Neural progenitor cell (in vitro differentiated cells): ENCODE data around the gene FOXD2. TPM values are rescaled to one million over a fixed set of nuclear protein-coding genes. Genes with fewer than 3 reads are reported as not detected.

ENCODE experiments used
- DNase-seq: peaks from one replicate; pipeline ENCODE4 v3.0.0-alpha.2; 2016; ENCODE audit warnings: low spot score
- H2AFZ ChIP-seq: fragments of 200-600 bp; sonication (generic); replicated peaks from 2 replicates; pipeline ENCODE4 v1.6.1; 2016; ENCODE audit warnings: antibody characterized with exemption
- H3F3A ChIP-seq: fragments of 200-600 bp; sonication (generic); 2 replicates; pipeline ENCODE4 v1.6.1; 2016; ENCODE audit warnings: antibody characterized with exemption, low read depth
- H3K27ac ChIP-seq: fragments of 200-600 bp; sonication (generic); 2 replicates; pipeline ENCODE4 v1.5.1; 2016; ENCODE audit warnings: mild to moderate bottlenecking
- H3K27me3 ChIP-seq: fragments of 200-600 bp; sonication (generic); 2 replicates; pipeline ENCODE4 v1.6.1; 2016; ENCODE audit warnings: mild to moderate bottlenecking, moderate library complexity
- H3K36me3 ChIP-seq: fragments of 200-600 bp; sonication (generic); 2 replicates; pipeline ENCODE4 v1.5.1; 2016
- H3K4me1 ChIP-seq: fragments of 200-600 bp; sonication (generic); 2 replicates; pipeline ENCODE4 v1.6.1; 2016; ENCODE audit warnings: mixed run types
- H3K4me2 ChIP-seq: fragments of 200-600 bp; sonication (generic); 2 replicates; pipeline ENCODE4 v1.6.1; 2016
- H3K4me3 ChIP-seq: fragments of 200-600 bp; sonication (generic); 2 replicates; pipeline ENCODE4 v1.5.1; 2016
- H3K79me2 ChIP-seq: fragments of 200-600 bp; sonication (generic); 2 replicates; pipeline ENCODE4 v1.6.1; 2016; ENCODE audit warnings: low read depth
- H3K9ac ChIP-seq: fragments of 200-600 bp; sonication (generic); 2 replicates; pipeline ENCODE4 v1.6.1; 2016
- H3K9me3 ChIP-seq: fragments of 200-600 bp; sonication (generic); 2 replicates; pipeline ENCODE4 v1.5.1; 2016; ENCODE audit warnings: low read depth
- H4K20me1 ChIP-seq: fragments of 200-600 bp; sonication (generic); 2 replicates; pipeline ENCODE4 v1.6.1; 2016; ENCODE audit warnings: low read depth
- H3K27ac Mint-ChIP-seq: 3 replicates; pipeline ENCODE4 v1.8.0; 2021; ENCODE audit warnings: mixed read lengths
- H3K27me3 Mint-ChIP-seq: 2 replicates; pipeline ENCODE4 v1.8.0; 2022; ENCODE audit warnings: low read depth, mild to moderate bottlenecking, inconsistent platforms, moderate library complexity, mixed read lengths; ENCODE audit not compliant: insufficient read depth
- H3K36me3 Mint-ChIP-seq: 3 replicates; pipeline ENCODE4 v1.8.0; 2021; ENCODE audit warnings: mixed read lengths
- H3K4me1 Mint-ChIP-seq: 3 replicates; pipeline ENCODE4 v1.8.0; 2021; ENCODE audit warnings: mixed read lengths
- H3K4me3 Mint-ChIP-seq: 3 replicates; pipeline ENCODE4 v1.8.0; 2021; ENCODE audit warnings: mild to moderate bottlenecking, moderate library complexity, mixed read lengths
- H3K9me3 Mint-ChIP-seq: 3 replicates; pipeline ENCODE4 v1.8.0; 2020; ENCODE audit warnings: mixed read lengths
- CTCF ChIP-seq: fragments of 200-600 bp; sonication (generic); IDR thresholded peaks from 2 replicates; pipeline ENCODE4 v1.5.1; 2017; ENCODE audit warnings: antibody characterized with exemption, mild to moderate bottlenecking
- EZH2 ChIP-seq: fragments of 200-600 bp; sonication (generic); IDR thresholded peaks from 2 replicates; pipeline ENCODE4 v1.6.1; 2017; ENCODE audit warnings: antibody characterized with exemption, mild to moderate bottlenecking, moderate library complexity
- EZH2phosphoT487 ChIP-seq: fragments of 200-600 bp; sonication (generic); IDR thresholded peaks from 2 replicates; pipeline ENCODE4 v1.6.1; 2017; ENCODE audit warnings: antibody characterized with exemption
- total RNA-seq: library from RNA; depleted of rRNA; stranded (reverse); fragments of >200 nt; gene quantifications from 2 replicates; pipeline ENCODE4 v1.2.3, GENCODE V29; 2015; ENCODE audit warnings: low replicate concordance

Gene FOXD2
- total RNA-seq, 1 donor from 2014 or later = 0.32 TPM

DNA sequence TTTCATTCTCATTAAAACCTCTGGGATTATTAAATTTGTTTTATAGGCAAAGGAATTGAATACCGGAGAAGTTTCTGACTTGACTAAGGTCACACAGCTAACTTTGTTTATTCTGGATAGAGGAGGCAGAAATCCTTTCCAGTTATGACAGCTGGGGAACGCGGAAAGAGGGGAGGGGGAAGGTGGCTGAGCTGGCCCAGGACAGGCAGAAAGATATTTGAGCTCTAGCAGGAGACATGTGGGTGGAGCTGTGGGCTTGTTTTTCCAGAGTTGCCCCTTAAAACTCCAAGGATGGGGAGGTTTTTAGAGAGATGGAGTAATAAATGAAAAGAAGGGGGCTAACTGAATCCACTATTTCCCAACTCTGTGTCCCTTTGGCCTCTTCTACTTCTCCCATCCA is 27.8 kb downstream of the FOXD2 start:
- Histone ChIP-seq H3K27ac (no peak overlapping the region), H3K4me2 (no peak overlapping the region), H3K4me3 (no peak overlapping the region), H3K9ac (no peak overlapping the region), H3K9me3 (no peaks in the 10 kb centered on the region), H3F3A (no peaks in the 10 kb centered on the region), H3K36me3 (no peaks in the 10 kb centered on the region), H3K79me2 (no peaks in the 10 kb centered on the region), H3K4me1 (no peaks in the 10 kb centered on the region), H4K20me1 (no peaks in the 10 kb centered on the region), H3K27me3 (peaks cover 51% of the 10 kb centered on the region), H2AFZ (no peak overlapping the region)
- no peaks in the 10 kb centered on the region for H3K36me3 Mint-ChIP-seq
- H3K4me3 Mint-ChIP-seq = no peak overlapping the region
- no peaks in the 10 kb centered on the region for H3K9me3 Mint-ChIP-seq
- H3K27ac Mint-ChIP-seq = no peak overlapping the region
- TF ChIP-seq EZH2 (no peak), EZH2phosphoT487 (no peak), CTCF (no peak)
- peaks cover 12% of the 10 kb centered on the region for H3K27me3 Mint-ChIP-seq
- peaks cover under 1% of the 10 kb centered on the region for H3K4me1 Mint-ChIP-seq
- no peak for DNase-seq

- Histone ChIP-seq H3K4me1 (no peaks in the 10 kb centered on the region), H3K9ac (no peak overlapping the region), H3K27me3 (peaks cover 24% of the 10 kb centered on the region), H3K9me3 (no peaks in the 10 kb centered on the region), H4K20me1 (no peaks in the 10 kb centered on the region), H2AFZ (no peak overlapping the region), H3K36me3 (no peaks in the 10 kb centered on the region), H3K4me2 (no peak overlapping the region), H3F3A (no peaks in the 10 kb centered on the region), H3K79me2 (no peaks in the 10 kb centered on the region), H3K27ac (no peak overlapping the region), H3K4me3 (no peak overlapping the region)
- no peaks in the 10 kb centered on the region for H3K36me3 Mint-ChIP-seq
- peaks cover 2% of the 10 kb centered on the region for H3K27me3 Mint-ChIP-seq
- no peak overlapping the region for H3K27ac Mint-ChIP-seq
- no peaks in the 10 kb centered on the region for H3K9me3 Mint-ChIP-seq
- no peak for DNase-seq
- no peaks in the 10 kb centered on the region for H3K4me1 Mint-ChIP-seq
- TF ChIP-seq EZH2phosphoT487 = no peak
- no peak for TF ChIP-seq CTCF
- TF ChIP-seq EZH2 = no peak
- H3K4me3 Mint-ChIP-seq = no peak overlapping the region
These were observed 31.0 kb downstream of the FOXD2 start for GRCh38 chr1:47468709-47469389.

DNA sequence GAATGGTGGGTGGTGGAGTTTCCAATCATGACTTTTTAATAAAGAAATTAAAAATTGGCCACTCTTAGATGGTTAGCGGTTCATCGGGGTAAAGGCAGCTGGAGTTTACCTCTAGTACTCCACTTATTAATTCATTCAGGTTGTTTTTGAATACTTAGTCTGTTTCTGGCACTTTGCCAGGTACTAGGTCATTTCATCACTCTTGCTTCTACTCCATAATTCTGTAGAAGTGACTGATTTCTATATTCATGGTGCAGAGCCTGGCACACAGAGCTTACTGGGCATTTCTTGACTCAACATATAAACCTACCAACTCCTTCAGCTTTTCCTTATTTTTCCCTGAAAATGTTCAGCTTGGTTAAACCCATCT is 31.5 kb downstream of the FOXD2 start:
- no peak for TF ChIP-seq CTCF
- no peak for TF ChIP-seq EZH2phosphoT487
- no peak for TF ChIP-seq EZH2
- no peak overlapping the region for H2AFZ ChIP-seq

More for the DNA sequence above, 31.5 kb downstream of the FOXD2 start:
- Histone ChIP-seq H3K27me3 (peaks cover 24% of the 10 kb centered on the region), H3K4me3 (no peak overlapping the region), H3K36me3 (no peaks in the 10 kb centered on the region), H3K4me1 (peaks cover 4% of the 10 kb centered on the region), H3K79me2 (no peaks in the 10 kb centered on the region), H3F3A (no peaks in the 10 kb centered on the region), H3K27ac (no peak overlapping the region), H3K9me3 (no peaks in the 10 kb centered on the region), H4K20me1 (no peaks in the 10 kb centered on the region), H3K4me2 (no peak overlapping the region), H3K9ac (no peak overlapping the region)
- DNase-seq = no peak
- peaks cover 2% of the 10 kb centered on the region for H3K27me3 Mint-ChIP-seq
- H3K9me3 Mint-ChIP-seq = no peaks in the 10 kb centered on the region
- no peak overlapping the region for H3K4me3 Mint-ChIP-seq
- no peaks in the 10 kb centered on the region for H3K36me3 Mint-ChIP-seq
- no peaks in the 10 kb centered on the region for H3K4me1 Mint-ChIP-seq
- no peak overlapping the region for H3K27ac Mint-ChIP-seq
